HCT116 (cell line): ENCODE data around the gene STX2.

Experiments
- EGR1 ChIP-seq: IDR thresholded peaks from 2 replicates; pipeline ENCODE4 v1.6.1; 2012; ENCODE audit warnings: low read depth
- EZH2 ChIP-seq: fragments of 200-600 bp; sonication (generic); IDR thresholded peaks from 2 replicates; pipeline ENCODE4 v1.6.1; 2017; ENCODE audit warnings: antibody characterized with exemption, mixed run types
- MAX ChIP-seq: IDR thresholded peaks from 2 replicates; pipeline ENCODE4 v1.6.1; 2012
- POLR2A ChIP-seq: IDR thresholded peaks from 2 replicates; pipeline ENCODE4 v1.7.0; 2011; ENCODE audit warnings: borderline replicate concordance; ENCODE audit not compliant: insufficient read depth, insufficient read length; ENCODE audit errors: extremely low read depth
- POLR2AphosphoS5 ChIP-seq: IDR thresholded peaks from 2 replicates; pipeline ENCODE4 v1.6.1; 2011; ENCODE audit warnings: mild to moderate bottlenecking, low read depth, low read length, moderate library complexity
- SP1 ChIP-seq: IDR thresholded peaks from 2 replicates; pipeline ENCODE4 v1.6.1; 2012; ENCODE audit warnings: low read depth
- YY1 ChIP-seq: IDR thresholded peaks from 2 replicates; pipeline ENCODE4 v1.6.1; 2011; ENCODE audit warnings: low read length, low read depth, moderate library complexity, mild to moderate bottlenecking; ENCODE audit not compliant: insufficient replicate concordance; ENCODE audit errors: extremely low read depth
- ZBTB33 ChIP-seq: IDR thresholded peaks from 2 replicates; pipeline ENCODE4 v1.6.1; 2011; ENCODE audit warnings: mild to moderate bottlenecking, low read length, moderate library complexity; ENCODE audit not compliant: insufficient replicate concordance; ENCODE audit errors: extremely low read depth
- ZFX ChIP-seq: fragments of 450-650 bp; IDR thresholded peaks from 2 replicates; pipeline ENCODE4 v1.6.1; 2017
- ZNF274 ChIP-seq: fragments of 200-500 bp; sonication (Bioruptor generic); IDR thresholded peaks from 2 replicates; pipeline ENCODE4 v1.6.1; 2014; ENCODE audit warnings: mild to moderate bottlenecking, low read depth, low read length, inconsistent platforms
- TF ChIP-seq, protein P1 (sequence below), 3 experiments: fragments of 200-600 bp in 1 of 3; sonication (generic) in 1 of 3; IDR thresholded peaks in 2 of 3; conservative IDR thresholded peaks in 1 of 3; 2 replicates each; pipeline ENCODE4 v1.5.1; 2012 to 2017; ENCODE audit warnings: low read depth in 2 of 3, low read length in 2 of 3, antibody characterized with exemption in 1 of 3, borderline replicate concordance in 1 of 3, control low read depth in 1 of 3, mild to moderate bottlenecking in 1 of 3, mixed read lengths in 1 of 3, mixed run types in 1 of 3, moderate library complexity in 1 of 3; ENCODE audit not compliant: insufficient read depth in 1 of 3

GRCh38 chr12:130819681-130820080 is 19.4 kb downstream of the STX2 start:
- TF ChIP-seq MAX (no peak), ZBTB33 (no peak), YY1 (no peak), ZNF274 (no peak), EZH2 (no peak), POLR2A (no peak), POLR2AphosphoS5 (no peak), ZFX (no peak), EGR1 (no peak), SP1 (no peak)
- TF ChIP-seq, protein P1, sequence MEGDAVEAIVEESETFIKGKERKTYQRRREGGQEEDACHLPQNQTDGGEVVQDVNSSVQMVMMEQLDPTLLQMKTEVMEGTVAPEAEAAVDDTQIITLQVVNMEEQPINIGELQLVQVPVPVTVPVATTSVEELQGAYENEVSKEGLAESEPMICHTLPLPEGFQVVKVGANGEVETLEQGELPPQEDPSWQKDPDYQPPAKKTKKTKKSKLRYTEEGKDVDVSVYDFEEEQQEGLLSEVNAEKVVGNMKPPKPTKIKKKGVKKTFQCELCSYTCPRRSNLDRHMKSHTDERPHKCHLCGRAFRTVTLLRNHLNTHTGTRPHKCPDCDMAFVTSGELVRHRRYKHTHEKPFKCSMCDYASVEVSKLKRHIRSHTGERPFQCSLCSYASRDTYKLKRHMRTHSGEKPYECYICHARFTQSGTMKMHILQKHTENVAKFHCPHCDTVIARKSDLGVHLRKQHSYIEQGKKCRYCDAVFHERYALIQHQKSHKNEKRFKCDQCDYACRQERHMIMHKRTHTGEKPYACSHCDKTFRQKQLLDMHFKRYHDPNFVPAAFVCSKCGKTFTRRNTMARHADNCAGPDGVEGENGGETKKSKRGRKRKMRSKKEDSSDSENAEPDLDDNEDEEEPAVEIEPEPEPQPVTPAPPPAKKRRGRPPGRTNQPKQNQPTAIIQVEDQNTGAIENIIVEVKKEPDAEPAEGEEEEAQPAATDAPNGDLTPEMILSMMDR (IDR thresholded peaks at IDR 0.05 in 2 of 3, conservative IDR thresholded peaks at IDR 0.05 in 1 of 3; ENCODE audit: borderline replicate concordance in 1 of 3, insufficient read depth in 1 of 3, low read depth in 2 of 3, low read length in 2 of 3): no peak
